GM12874 (cell line): Measurements from ENCODE around the gene COL4A2.

Experiments
- TF ChIP-seq, protein P1 (sequence below): IDR thresholded peaks from 2 replicates; pipeline ENCODE4 v1.5.1; 2011; ENCODE audit warnings: low read depth, mild to moderate bottlenecking, control low read depth, low read length, moderate library complexity; ENCODE audit not compliant: insufficient read depth

Gene COL4A2

DNA sequence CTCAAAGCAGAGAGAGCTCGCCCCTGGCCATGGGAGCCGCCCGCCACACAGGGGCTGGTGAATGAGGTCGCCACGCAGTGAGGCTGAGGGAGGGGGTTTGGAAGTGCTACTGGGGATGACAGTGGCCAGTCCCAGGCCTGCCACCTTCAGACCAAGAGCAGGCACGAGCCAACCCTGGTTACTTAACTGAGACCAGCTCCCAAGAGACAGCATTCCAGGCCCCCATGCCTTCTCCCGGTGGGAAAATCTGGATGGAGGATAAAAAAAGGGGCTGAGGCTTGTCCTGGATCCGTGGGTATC, 211.1 kb downstream of the COL4A2 start:
- TF ChIP-seq, protein P1, sequence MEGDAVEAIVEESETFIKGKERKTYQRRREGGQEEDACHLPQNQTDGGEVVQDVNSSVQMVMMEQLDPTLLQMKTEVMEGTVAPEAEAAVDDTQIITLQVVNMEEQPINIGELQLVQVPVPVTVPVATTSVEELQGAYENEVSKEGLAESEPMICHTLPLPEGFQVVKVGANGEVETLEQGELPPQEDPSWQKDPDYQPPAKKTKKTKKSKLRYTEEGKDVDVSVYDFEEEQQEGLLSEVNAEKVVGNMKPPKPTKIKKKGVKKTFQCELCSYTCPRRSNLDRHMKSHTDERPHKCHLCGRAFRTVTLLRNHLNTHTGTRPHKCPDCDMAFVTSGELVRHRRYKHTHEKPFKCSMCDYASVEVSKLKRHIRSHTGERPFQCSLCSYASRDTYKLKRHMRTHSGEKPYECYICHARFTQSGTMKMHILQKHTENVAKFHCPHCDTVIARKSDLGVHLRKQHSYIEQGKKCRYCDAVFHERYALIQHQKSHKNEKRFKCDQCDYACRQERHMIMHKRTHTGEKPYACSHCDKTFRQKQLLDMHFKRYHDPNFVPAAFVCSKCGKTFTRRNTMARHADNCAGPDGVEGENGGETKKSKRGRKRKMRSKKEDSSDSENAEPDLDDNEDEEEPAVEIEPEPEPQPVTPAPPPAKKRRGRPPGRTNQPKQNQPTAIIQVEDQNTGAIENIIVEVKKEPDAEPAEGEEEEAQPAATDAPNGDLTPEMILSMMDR, result no peak

DNA sequence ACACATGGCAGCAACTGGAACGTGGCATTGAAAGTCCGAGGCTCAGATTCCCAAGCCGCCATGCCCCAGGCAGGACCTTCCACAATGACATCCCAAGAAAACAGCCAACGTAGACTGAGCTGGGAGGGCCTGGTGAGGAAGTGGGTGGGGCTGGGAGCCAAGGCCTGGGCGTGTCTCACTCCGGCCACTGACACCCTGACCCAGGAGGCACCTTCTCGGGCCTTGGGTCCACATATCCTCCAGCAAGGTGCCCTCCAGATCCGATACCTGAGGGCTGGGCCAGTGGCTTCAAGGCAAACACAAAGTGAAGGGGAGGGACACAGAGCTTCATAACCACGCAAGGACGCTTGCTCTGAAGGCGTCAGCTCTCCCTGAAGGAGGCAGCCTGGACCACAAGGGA, 211.5 kb downstream of the COL4A2 start:
- TF ChIP-seq, protein P1, result no peak

DNA sequence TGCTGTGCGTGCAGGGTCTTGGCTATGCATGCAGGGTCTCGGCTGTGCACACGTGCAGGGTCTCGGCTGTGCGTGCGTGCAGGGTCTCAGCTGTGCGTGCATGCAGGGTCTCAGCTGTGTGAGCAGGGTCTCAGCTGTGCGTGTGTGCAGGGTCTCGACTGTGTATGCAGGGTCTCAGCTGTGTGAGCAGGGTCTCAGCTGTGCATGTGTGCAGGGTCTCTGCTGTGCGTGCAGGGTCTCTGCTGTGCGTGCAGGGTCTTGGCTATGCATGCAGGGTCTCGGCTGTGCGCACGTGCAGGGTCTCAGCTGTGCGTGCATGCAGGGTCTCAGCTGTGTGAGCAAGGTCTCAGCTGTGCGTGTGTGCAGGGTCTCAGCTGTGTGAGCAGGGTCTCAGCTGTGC, 212.0 kb downstream of the COL4A2 start:
- TF ChIP-seq, protein P1, result no peak

DNA sequence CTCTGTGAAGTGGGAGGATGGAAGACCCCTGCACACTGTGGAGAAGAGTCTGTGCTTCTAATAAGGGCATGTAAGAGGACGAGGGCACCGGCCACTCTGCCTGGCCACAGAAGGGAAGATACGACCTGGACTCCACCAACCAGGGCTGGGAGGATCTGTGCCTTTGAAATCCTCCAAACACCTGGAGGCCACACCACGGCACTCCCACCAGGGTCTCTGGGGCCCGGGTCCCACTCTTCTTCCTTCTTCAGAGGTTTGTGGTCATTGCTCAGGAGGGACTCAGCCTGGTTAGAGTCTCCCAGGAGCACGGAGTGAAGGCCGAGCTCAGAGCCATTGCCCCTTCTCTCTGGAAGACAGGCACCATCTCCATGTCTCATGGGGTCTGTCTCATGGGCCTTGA, 212.4 kb downstream of the COL4A2 start:
- TF ChIP-seq, protein P1, result no peak

DNA sequence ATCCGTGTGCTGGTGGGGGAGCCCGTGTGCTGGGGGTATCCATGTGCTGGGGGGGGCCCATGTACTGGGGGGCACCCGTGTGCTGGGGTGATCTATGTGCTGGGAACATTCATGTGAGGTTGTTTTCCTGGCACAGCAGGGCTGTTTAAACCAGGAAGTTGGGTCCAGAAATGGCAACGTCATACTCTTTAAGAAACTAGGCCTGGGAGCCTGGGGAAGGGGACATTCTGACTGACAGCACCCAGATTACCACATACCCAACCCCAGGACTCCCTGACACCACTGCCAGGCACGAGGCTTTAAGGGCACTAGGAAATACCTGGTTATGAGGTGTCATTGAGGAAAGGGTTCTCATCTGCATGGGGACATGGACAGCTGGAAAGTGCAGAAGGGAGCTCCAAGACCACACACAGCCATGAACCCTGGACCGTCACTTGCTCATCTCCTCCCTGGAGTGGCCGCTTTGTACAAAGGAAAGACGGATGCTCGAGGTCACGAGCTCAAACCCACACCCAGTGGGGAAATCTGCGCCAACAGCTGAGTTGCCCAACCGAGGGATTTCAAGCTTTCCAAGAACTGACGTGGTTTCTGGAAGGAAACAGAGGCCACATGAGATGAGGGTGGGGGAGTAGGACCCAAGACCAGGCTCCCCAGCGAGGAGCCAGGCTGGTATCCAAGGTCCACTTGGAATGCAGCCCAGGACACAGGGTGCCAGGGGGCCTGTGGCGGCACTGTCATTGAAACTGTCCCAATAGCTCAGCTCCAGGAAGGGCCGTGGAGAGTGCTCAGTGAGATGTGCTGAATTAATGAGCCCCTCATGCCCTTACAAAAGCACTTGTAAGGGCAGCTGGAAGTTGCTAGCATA, 213.6 kb downstream of the COL4A2 start:
- TF ChIP-seq, protein P1, result no peak

DNA sequence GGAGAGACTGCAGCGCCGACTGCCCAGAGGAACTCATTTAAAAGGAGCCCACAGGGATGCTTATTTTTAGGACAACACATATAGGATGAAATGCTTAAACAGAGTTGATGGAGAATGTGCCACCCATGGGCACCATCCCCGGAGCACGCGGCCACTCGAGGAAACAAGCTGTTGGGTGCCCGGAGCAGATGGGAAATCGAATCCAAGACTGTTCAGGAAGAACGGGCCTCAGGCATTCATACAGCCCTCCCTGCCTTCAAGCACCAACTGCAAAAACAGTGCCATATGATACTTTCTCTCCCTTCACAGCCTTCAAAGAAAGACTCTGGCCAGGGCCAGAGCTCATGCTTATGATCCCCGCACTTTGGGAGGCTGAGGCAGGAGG, 214.2 kb downstream of the COL4A2 start:
- TF ChIP-seq, protein P1, result no peak

DNA sequence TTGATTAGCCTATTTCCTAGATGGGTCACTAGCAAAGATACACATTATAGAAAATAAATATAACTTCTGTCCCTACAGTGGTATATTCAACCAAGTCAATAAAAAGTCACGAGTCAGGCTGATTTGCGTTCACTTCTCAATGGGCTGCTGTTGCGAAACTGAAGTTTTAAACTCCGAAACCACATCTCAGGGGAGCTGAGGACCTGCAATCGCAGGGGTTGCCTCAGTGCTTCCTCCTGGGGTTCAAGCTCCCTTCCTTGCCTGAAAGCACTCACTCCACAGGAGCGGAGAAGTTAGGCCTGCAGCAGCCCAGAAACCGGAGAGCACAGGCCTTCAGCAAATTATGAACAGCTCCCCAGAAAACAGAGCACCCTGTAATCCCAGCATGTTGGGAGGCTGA, 214.9 kb downstream of the COL4A2 start:
- TF ChIP-seq, protein P1, result no peak
